SK-N-SH (cell line): ENCODE data around the gene FAAP20.

ENCODE experiments used
- EZH2phosphoT487 ChIP-seq: fragments of 200-600 bp; sonication (generic); IDR thresholded peaks from 2 replicates; pipeline ENCODE4 v1.6.1; 2017; ENCODE audit warnings: low read depth, mixed run types, mild to moderate bottlenecking, antibody characterized with exemption, moderate library complexity, borderline replicate concordance
- FOXM1 ChIP-seq: IDR thresholded peaks from 2 replicates; pipeline ENCODE4 v1.4.0; 2012; ENCODE audit warnings: low read depth, mild to moderate bottlenecking
- TAF1 ChIP-seq: IDR thresholded peaks from 2 replicates; pipeline ENCODE4 v1.6.1; 2012; ENCODE audit warnings: low read depth, mild to moderate bottlenecking, low read length, moderate library complexity, borderline replicate concordance
- TF ChIP-seq, protein P1 (sequence below): fragments of 200-600 bp; sonication (generic); IDR thresholded peaks from 2 replicates; pipeline ENCODE4 v1.6.1; 2017; ENCODE audit warnings: antibody characterized with exemption, mild to moderate bottlenecking, moderate library complexity

DNA sequence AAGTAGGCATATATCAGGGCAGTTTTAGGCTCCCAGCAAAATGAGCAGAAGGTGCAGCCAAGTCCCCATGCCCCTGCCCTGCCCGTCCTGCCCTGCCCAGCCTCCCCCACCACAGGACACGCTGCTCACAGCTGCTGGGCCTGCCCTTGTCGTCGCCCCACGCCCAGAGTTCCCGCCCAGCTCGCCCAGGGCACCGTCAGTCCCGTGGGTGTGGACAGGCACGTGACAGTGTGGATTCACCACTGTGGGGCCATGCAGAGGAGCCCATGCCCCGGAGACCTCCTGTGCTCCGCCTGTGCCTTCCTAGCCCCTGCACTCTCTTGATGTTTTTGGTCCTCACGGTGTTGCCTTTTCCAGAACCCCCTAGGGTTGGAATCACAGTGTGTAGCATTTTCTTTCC lies 7.0 kb downstream of the FAAP20 start:
- no peak for TF ChIP-seq FOXM1
- TF ChIP-seq, protein P1, sequence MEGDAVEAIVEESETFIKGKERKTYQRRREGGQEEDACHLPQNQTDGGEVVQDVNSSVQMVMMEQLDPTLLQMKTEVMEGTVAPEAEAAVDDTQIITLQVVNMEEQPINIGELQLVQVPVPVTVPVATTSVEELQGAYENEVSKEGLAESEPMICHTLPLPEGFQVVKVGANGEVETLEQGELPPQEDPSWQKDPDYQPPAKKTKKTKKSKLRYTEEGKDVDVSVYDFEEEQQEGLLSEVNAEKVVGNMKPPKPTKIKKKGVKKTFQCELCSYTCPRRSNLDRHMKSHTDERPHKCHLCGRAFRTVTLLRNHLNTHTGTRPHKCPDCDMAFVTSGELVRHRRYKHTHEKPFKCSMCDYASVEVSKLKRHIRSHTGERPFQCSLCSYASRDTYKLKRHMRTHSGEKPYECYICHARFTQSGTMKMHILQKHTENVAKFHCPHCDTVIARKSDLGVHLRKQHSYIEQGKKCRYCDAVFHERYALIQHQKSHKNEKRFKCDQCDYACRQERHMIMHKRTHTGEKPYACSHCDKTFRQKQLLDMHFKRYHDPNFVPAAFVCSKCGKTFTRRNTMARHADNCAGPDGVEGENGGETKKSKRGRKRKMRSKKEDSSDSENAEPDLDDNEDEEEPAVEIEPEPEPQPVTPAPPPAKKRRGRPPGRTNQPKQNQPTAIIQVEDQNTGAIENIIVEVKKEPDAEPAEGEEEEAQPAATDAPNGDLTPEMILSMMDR: no peak
- TF ChIP-seq TAF1: no peak
- TF ChIP-seq EZH2phosphoT487: no peak
